ENCODE data around the gene KCNN2.

- TF ChIP-seq, protein P1, sequence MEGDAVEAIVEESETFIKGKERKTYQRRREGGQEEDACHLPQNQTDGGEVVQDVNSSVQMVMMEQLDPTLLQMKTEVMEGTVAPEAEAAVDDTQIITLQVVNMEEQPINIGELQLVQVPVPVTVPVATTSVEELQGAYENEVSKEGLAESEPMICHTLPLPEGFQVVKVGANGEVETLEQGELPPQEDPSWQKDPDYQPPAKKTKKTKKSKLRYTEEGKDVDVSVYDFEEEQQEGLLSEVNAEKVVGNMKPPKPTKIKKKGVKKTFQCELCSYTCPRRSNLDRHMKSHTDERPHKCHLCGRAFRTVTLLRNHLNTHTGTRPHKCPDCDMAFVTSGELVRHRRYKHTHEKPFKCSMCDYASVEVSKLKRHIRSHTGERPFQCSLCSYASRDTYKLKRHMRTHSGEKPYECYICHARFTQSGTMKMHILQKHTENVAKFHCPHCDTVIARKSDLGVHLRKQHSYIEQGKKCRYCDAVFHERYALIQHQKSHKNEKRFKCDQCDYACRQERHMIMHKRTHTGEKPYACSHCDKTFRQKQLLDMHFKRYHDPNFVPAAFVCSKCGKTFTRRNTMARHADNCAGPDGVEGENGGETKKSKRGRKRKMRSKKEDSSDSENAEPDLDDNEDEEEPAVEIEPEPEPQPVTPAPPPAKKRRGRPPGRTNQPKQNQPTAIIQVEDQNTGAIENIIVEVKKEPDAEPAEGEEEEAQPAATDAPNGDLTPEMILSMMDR (IDR thresholded peaks at IDR 0.05): no peak
- TF ChIP-seq POLR2AphosphoS5 (IDR thresholded peaks at IDR 0.05; ENCODE audit: insufficient read depth in 1 of 2, low read depth in 1 of 2) (no peak), POLR2A (IDR thresholded peaks at IDR 0.05) (no peak)
Observed at GRCh38 chr5:114325541-114325940, 36.3 kb upstream of the KCNN2 start.

Measured in vagina (tissue), 2 donors.